ENCODE data around the gene SLC35B1. TPM values are rescaled to one million over a fixed set of nuclear protein-coding genes. Genes with fewer than 3 reads are reported as not detected.
"Not testable (repeated sequence)": the region's sequence is repeated elsewhere in the genome, so short reads cannot be mapped to it uniquely, and the experiment has no call there.

Gene SLC35B1
- total RNA-seq, 2 donors from 2014 or later = 29.1 to 60.9 TPM

DNA sequence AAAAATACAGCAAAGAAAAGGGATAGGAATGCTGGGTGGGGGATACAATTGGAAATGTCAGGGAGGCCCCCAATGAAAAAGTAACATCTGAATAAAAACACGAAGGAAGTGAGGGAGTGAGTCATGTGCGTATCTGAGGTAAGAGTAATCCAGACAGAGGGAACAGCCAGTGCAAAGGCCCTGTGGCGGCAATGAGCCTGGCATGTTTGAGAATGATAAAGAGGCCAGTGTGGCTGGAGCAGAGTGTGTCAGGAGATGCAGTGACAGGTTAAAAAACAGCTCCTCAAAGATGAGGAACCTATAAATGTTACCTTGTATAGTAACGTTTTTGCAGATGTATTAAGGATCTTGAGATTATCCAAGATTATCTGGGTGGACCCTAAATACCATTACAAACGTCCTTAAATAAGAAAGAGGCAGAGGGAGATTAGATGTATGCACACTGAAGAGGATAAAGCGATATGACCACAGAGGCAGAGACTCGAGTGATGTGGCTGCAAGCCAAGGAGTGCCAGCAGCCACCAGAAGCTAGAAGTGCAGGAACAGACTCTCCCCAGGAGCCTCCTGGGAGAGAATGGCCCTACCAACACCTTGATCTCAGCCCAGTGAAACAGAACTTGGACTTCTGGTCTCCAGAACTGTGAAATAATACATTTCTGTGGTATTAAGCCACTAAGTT lies 17.8 kb upstream of the SLC35B1 start:
- Mint-ChIP-seq H3K36me3 (ENCODE audit: low read depth) (peaks cover 66% of the 10 kb centered on the region), H3K9me3 (no peaks in the 10 kb centered on the region), H3K4me1 (peaks cover 27% of the 10 kb centered on the region), H3K4me3 (no peak overlapping the region), H3K27ac (peak overlapping the region; percentile 72), H3K27me3 (no peaks in the 10 kb centered on the region)
- ATAC-seq (replicated peaks) = no peak

DNA sequence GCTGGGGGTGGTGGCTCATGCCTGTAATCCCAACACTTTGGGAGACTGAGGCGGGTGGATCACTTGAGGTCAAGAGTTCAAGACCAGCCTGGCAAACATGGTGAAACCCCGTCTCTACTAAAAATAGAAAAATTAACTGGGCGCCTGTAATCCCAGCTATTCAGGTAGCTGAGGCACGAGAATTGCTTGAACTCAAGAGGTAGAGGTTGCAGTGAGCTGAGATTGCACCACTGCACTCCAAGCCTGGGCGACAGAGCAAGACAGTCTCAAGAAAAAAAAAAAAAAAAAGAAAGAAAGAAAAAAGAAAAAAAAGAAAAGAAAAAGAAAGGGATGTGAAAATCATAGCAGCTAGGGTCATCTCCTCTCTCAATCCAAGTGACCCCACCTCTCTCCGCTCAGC lies 16.8 kb upstream of the SLC35B1 start:
- not testable (repeated sequence) for H3K9me3 Mint-ChIP-seq; H3K27me3 Mint-ChIP-seq; ATAC-seq (replicated peaks); H3K4me3 Mint-ChIP-seq
- Mint-ChIP-seq H3K36me3 (ENCODE audit: low read depth) (peaks cover 77% of the 10 kb centered on the region), H3K27ac (peak overlapping the region; percentile 72), H3K4me1 (peaks cover 20% of the 10 kb centered on the region)

DNA sequence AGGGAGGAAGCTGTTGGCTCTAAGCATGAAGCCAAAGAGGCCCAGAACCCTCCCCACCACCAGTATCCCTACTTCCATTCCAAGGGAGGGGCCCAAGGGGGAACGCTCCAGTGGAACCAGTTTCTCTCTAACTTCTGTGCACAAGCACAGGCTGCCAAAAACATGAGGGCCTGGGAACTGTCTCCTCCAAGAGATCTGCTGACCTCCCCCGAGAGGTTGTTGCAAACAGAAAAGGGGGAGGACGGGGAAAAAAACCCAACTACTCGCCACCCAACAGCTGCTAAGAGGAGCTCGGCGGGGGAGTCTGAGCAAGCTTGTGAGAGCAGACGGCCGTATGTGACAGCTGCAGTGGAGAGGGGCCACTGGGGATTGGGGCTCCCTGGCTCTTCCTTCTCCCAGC lies 15.7 kb upstream of the SLC35B1 start:
- no peak overlapping the region for H3K4me3 Mint-ChIP-seq
- peak overlapping the region; percentile 72 for H3K27ac Mint-ChIP-seq
- ATAC-seq (replicated peaks) = no peak
- H3K36me3 Mint-ChIP-seq (ENCODE audit: low read depth) = peaks cover 79% of the 10 kb centered on the region
- H3K9me3 Mint-ChIP-seq = no peaks in the 10 kb centered on the region
- H3K27me3 Mint-ChIP-seq = no peaks in the 10 kb centered on the region
- peaks cover 11% of the 10 kb centered on the region for H3K4me1 Mint-ChIP-seq

DNA sequence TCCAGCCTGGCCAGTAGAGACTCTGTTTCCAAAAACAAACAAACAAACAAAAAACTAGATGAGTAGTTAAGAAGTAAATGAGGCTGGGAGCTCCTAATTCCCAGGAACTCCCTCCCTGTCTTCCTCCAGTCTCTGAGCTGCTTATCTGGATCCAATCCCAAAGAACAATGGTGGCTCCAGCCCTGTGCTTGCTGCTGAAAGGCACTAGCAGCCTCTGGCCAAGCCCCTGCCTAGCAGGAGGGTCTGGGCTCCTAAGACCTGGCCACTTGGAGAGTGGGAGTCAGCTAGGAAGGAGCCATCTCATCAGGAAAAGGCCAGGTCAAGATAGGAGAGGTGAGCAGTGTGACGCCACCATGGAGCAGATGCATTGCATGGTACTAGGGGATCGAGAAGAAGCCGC lies 14.3 kb upstream of the SLC35B1 start:
- Mint-ChIP-seq H3K36me3 (ENCODE audit: low read depth) (peaks cover 81% of the 10 kb centered on the region), H3K4me3 (no peak overlapping the region), H3K27me3 (no peaks in the 10 kb centered on the region), H3K4me1 (peaks cover 17% of the 10 kb centered on the region), H3K27ac (no peak overlapping the region), H3K9me3 (no peaks in the 10 kb centered on the region)
- no peak for ATAC-seq (replicated peaks)

DNA sequence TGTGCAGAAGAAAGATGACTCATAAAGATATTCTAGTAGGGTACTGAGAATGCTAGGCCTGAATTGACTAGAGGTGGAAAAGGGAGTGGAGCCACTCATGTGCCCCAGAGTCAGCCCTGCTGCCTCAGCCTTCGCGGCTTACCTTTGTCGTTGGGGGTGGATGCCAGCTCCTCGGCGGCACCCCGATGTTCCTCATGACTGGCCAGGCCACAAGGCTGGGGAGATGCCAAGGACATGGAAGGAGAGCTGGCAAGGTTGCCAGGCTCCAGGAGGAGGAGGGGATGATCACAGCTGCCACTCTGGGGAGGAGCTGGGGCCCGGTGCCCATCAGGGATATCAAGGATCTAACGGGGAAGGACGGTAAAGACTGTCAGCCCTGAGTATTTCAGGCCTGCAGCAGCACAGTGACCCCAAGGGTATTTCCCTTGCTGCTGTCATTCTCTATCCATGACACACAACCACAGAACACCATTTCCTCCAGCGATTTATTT lies 9.7 kb upstream of the SLC35B1 start:
- ATAC-seq (replicated peaks) = peak; percentile 74
- H3K36me3 Mint-ChIP-seq (ENCODE audit: low read depth) = peaks cover 94% of the 10 kb centered on the region
- H3K4me1 Mint-ChIP-seq = peaks cover 39% of the 10 kb centered on the region
- no peaks in the 10 kb centered on the region for H3K27me3 Mint-ChIP-seq
- H3K27ac Mint-ChIP-seq = peak overlapping the region; percentile 97
- H3K9me3 Mint-ChIP-seq = no peaks in the 10 kb centered on the region
- H3K4me3 Mint-ChIP-seq = peak overlapping the region; percentile 77

DNA sequence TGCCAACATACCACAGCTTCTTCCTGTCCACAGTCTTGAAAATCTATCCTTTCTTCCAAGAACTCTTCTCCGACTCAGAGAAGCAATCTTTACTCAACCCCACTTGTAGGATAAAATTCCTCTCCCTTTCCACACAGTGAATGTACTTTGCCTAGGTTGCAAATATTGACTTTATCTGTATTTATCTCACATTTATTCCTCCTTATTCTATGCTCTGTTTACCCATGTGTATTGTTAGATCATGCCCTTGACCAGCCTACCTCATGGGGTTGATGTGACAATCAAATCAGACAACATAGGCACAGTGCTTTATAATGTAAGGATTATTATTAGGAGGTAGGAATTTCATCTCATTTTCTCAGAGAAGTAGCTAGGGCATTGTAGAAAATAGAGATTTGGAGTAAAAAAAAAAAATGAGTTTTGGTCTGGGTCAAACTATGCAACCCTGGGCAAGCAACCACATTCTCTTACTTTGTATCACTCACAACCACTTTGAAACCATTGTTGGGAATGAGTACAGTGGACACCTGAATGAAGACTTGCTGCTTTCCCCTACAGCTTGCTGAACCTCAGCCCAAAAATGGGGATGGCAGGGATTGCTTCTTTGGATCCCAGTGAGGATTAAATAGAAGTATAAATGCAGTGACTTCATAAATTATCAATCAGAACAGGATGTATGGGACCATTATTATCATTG lies 9.1 kb upstream of the SLC35B1 start:
- peak; percentile 37 for ATAC-seq (replicated peaks)
- no peaks in the 10 kb centered on the region for H3K9me3 Mint-ChIP-seq
- peak overlapping the region; percentile 97 for H3K27ac Mint-ChIP-seq
- no peaks in the 10 kb centered on the region for H3K27me3 Mint-ChIP-seq
- peaks cover 94% of the 10 kb centered on the region for H3K36me3 Mint-ChIP-seq (ENCODE audit: low read depth)
- H3K4me1 Mint-ChIP-seq = peaks cover 39% of the 10 kb centered on the region
- peak overlapping the region; percentile 77 for H3K4me3 Mint-ChIP-seq

DNA sequence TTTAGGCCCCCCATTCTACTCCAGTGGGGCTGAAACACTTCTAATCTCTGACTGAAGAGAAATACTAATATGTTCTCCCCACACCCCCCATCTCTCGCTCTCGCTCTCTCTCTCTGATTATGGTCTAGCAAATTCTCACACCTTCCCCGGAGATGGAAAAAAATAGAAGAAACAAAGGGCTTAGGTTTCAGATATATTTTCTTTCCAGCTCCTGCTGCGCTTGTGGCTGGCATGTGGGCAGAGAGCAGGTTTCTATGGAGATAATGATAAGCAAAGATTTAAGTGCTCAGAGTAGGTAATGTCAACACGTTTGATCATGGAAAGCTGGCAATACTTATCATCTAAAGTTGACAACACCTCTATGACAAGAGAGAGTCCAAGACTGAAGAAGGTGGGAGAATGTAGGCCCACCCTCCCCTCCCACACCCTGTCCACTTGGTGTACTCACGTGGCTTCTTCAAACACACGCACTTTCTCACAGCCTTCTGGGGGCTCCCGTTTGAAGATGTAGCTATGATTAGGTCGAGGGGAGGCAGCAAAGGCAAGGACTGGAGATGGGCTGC lies 8.0 kb upstream of the SLC35B1 start:
- H3K27ac Mint-ChIP-seq = peak overlapping the region; percentile 97
- peaks cover 94% of the 10 kb centered on the region for H3K36me3 Mint-ChIP-seq (ENCODE audit: low read depth)

DNA sequence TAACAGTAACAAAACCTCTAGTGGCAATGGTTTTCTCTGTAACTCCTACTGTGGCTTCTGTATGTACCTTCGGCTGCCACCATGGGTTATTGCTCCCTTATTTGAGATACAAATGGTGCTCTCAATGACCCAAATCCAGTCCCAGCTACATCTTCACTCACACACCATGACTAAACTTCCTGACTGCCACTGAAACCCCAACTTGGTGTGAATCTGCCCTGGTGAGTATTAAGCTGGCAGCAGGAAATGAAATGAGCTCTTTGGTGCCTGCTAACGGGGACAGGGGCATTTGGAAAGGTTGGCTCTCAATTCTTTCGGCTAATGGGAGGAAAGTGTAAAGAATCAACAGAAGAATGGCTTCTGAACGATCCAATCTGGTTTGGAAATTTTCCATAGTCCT lies 7.5 kb upstream of the SLC35B1 start:
- Mint-ChIP-seq H3K36me3 (ENCODE audit: low read depth) (peaks cover 94% of the 10 kb centered on the region), H3K4me1 (peaks cover 44% of the 10 kb centered on the region)

More for the DNA sequence above, 8.0 kb upstream of the SLC35B1 start:
- H3K4me1 Mint-ChIP-seq = peaks cover 44% of the 10 kb centered on the region
- H3K27me3 Mint-ChIP-seq = no peaks in the 10 kb centered on the region
- ATAC-seq (replicated peaks) = peak; percentile 44
- H3K4me3 Mint-ChIP-seq = peak overlapping the region; percentile 77
- no peaks in the 10 kb centered on the region for H3K9me3 Mint-ChIP-seq

DNA sequence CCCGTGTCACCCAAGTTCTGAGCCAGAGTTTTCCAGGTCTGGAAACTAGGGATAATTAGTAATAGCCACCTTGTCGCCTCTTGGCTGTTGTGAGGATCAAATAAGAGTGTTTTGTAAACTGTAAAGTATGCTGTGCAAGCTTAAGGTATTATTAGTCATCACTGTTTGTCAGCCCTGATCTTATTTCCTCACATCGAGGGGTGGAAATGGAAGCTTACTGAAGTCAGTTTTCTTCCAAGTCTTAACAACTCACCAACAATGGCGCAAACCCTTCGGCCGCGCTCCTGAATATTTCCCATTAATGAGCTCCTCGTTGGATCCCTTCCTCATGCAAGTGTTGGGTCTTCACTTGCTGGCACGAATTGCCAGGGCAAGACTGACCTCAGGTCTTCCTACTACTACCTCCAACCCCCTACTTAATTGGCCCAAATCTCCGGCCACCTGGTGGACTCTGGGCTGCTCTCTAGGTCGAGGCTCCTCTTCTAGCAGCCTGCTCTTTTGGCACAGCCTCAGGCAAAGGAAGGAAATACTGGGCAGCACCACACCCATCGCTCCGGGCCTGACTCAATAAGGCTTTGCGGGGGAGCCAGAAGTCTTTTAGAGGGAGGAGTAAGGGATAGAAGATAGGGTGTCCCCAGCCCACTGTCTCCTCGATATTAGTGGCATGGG lies 885 bp upstream of the SLC35B1 start:
- Mint-ChIP-seq H3K9me3 (no peaks in the 10 kb centered on the region), H3K36me3 (ENCODE audit: low read depth) (peaks cover 61% of the 10 kb centered on the region), H3K4me1 (peaks cover 21% of the 10 kb centered on the region), H3K27me3 (no peaks in the 10 kb centered on the region), H3K4me3 (peak overlapping the region; percentile 92), H3K27ac (peak overlapping the region; percentile 94)
- peak; percentile 40 for ATAC-seq (replicated peaks)

More for the DNA sequence above, 7.5 kb upstream of the SLC35B1 start:
- H3K4me3 Mint-ChIP-seq = peak overlapping the region; percentile 77
- H3K27ac Mint-ChIP-seq = peak overlapping the region; percentile 97
- ATAC-seq (replicated peaks) = peak; percentile 76
- H3K27me3 Mint-ChIP-seq = no peaks in the 10 kb centered on the region
- no peaks in the 10 kb centered on the region for H3K9me3 Mint-ChIP-seq

DNA sequence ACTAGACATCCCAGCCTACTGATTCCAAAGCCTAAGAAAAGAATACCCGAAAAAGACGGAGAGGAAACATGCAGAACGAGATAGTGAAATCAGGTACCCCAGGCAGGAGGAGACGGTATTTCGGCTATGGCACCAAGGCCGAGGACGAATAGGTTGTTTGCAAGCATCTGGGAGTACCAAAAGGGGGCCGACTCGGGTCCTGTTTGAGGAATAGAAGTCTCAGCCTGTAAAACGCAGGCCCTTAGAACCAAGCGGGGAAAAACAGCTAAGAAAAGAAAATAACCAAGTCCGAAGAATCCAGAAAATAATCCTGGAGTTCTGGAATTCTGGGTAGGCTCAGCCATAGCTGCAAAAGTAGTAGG lies 537 bp downstream of the SLC35B1 start:
- Mint-ChIP-seq H3K4me1 (peaks cover 19% of the 10 kb centered on the region), H3K27me3 (no peaks in the 10 kb centered on the region), H3K27ac (peak overlapping the region; percentile 94), H3K36me3 (ENCODE audit: low read depth) (peaks cover 67% of the 10 kb centered on the region), H3K4me3 (peak overlapping the region; percentile 92), H3K9me3 (no peaks in the 10 kb centered on the region)
- ATAC-seq (replicated peaks) = no peak

DNA sequence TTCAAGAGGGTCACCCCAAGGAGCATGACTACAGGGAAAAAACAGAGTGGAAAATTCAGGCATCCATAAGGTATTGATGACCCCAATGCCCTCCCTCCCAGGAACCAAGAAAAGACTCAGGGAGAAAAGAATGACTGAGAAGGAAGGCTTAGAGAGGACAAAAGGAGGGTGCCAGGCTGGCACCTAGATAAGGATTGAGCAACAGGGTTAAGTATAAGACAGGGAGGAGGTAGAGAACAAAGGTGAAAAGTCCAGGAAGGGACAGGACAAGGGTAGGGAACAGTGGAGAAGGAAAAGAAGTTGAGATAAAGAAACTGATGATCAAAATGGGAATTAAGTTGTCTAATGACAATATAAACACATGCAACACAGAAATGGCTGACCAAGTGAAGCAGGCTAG lies 2.5 kb downstream of the SLC35B1 start:
- H3K27me3 Mint-ChIP-seq = no peaks in the 10 kb centered on the region
- no peak for ATAC-seq (replicated peaks)
- H3K36me3 Mint-ChIP-seq (ENCODE audit: low read depth) = peaks cover 67% of the 10 kb centered on the region
- peak overlapping the region; percentile 94 for H3K27ac Mint-ChIP-seq
- peaks cover 15% of the 10 kb centered on the region for H3K4me1 Mint-ChIP-seq
- no peaks in the 10 kb centered on the region for H3K9me3 Mint-ChIP-seq
- H3K4me3 Mint-ChIP-seq = no peak overlapping the region

DNA sequence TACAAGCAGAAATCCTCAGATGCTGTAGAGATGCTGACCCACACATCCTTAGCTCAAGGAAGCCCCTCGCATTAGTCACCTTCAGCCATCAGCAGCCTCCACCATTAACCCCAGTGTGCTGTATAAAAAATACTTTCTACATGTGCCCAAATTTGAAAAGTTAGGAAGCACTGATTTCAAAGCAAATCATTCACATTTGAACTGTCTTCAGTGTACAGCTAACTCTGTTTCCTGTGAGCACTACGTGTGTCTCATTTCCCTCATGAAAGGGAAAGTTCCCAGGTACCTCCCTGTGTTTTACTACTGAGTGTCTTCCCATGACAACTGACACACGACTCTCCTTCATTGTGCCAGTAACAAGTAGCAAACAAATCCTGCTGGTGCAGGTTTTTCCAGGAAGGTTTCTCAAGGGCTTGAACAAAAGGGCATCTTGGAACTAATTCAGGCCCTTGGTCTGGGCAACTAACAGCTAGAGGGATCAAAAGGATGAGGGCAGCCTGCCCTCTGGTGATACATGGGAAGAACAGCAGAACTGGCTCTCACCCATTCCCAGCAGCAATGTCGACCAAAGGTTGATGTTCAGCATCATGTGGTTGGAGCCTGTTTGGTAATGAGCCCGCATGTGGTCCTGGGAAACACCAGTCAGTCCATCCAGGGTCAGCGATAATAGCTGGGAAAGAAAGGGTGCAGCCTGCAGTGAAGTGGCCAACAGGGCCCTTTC lies 4.0 kb downstream of the SLC35B1 start:
- Mint-ChIP-seq H3K27ac (no peak overlapping the region), H3K36me3 (ENCODE audit: low read depth) (peaks cover 78% of the 10 kb centered on the region)

DNA sequence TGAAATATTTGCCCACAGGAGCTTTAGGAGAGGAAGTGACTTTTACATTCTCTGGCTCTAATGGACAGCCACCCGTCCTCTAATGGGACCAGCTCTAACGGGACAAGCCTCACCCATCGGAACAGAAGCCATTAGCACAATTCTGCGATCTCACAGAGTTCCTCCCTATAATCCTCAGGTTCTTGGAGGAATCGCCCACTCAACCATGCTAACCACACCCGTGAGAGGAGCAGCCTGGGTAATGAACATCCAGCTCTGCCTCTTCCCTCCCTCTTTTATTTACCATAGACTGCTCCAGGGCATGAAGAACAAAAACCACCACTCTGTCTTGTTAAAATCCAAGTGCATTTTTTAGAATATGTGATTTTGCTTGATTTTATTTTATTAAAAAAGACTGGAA lies 6.8 kb downstream of the SLC35B1 start:
- Mint-ChIP-seq H3K36me3 (ENCODE audit: low read depth) (peaks cover 71% of the 10 kb centered on the region), H3K27ac (peak overlapping the region; percentile 59), H3K27me3 (no peaks in the 10 kb centered on the region), H3K4me1 (peaks cover 12% of the 10 kb centered on the region), H3K4me3 (no peak overlapping the region), H3K9me3 (no peaks in the 10 kb centered on the region)
- no peak for ATAC-seq (replicated peaks)

More for the DNA sequence above, 4.0 kb downstream of the SLC35B1 start:
- ATAC-seq (replicated peaks) = no peak
- Mint-ChIP-seq H3K4me1 (peaks cover 10% of the 10 kb centered on the region), H3K4me3 (no peak overlapping the region), H3K27me3 (no peaks in the 10 kb centered on the region), H3K9me3 (no peaks in the 10 kb centered on the region)

All from activated T-helper 17 cell treated with anti-CD3 and anti-CD28 coated beads, Interleukin-2, amount 50 U/mL, for 72 hours (primary cell).